ENCODE measurements around the gene NAV3.

The NAV3 gene

GRCh38 chr12:78119351-78119918 lies 288.7 kb downstream of the NAV3 start:
- DNase-seq (ENCODE audit: low read depth): no peak

DNA sequence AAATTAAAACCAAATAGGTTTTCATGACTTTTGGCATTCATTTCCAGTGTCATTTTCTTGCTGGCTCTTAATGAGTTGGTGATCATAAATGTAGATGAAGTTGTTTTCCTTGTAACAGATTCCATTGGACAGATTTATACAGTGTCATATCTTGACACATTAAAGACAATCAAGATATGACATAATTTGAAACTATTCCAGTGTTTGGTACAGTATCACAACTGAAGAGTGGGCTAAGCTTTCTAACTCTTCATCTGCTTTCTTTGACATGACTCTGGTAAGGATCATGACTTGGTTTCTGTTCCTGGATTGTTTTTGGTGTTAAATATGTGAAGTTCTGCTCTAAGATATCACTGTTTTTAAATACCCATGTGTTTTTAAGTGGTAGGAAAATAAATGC lies 289.6 kb downstream of the NAV3 start:
- no peak for DNase-seq (ENCODE audit: low read depth)

DNA sequence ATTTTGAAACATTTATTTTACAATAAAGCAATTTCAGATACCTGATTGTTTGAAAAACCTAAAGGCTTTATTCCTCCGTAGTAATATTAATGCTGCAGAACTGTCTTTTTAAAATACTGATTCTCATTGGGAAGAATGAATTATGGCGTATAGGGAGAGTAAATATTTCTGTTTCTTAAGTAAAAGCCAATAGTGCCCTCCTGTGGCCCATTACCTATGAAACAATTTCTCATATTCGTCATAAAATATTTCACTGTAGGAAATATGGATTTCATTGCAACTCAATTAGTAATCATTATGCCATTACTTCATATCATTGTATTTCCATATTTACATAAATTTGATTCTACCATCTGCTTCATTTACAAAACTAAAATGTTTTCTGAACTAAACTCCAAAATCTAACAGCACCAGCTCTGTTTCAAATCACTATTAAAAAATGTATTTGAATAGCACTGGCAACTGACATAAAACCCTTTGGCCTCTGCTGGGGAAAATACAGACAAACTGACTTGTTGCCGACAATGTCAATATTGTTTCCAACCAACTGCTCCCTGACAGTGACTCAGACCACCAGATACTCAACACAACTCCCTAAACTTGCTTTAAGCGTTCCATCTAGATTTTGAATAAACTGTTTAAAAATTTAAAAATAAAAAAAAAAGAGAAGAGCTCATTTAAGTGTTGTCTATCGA lies 290.3 kb downstream of the NAV3 start:
- peak; percentile 43 for DNase-seq (ENCODE audit: low read depth)

GRCh38 chr12:78121969-78122610 lies 291.4 kb downstream of the NAV3 start:
- DNase-seq (ENCODE audit: low read depth): peak; percentile 4

DNA sequence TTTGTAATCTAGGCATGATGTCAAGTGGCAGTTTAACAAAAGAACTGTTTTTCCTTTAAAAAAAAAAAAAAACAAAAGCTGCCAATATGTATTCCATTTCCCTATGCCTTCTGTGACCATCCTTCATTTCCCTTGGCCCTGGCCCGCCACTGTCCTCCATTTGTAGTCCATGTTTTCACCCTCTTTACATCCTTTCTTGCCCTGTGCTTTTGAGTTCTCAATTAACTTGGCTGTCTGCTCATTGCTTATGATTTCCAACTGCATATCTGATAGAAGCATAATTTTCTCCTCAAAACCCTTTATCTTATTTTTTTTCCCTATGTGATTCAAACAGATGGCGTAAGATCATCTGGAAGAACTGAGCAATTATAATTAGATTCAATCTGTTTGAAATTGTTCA lies 297.5 kb downstream of the NAV3 start:
- DNase-seq (ENCODE audit: low read depth): no peak

DNA sequence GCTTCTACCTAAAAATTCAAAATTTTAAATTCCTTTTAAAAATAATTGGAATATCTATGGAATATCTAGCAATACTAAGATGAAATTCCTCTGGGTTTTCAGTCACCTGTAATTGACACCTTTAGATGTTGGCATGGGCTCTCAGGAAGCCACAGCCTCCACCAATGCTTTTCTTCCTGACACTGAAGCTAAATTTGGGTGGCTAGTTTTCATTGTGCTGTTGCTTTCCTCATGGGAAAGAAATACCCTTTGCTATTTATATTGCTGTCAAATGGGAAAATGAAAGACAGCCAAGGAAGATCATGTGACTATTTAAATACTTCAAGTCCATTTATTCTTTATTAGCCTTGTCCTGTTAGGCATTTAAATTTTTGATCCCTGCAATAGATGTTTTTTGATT lies 313.0 kb downstream of the NAV3 start:
- DNase-seq (ENCODE audit: low read depth): no peak

DNA sequence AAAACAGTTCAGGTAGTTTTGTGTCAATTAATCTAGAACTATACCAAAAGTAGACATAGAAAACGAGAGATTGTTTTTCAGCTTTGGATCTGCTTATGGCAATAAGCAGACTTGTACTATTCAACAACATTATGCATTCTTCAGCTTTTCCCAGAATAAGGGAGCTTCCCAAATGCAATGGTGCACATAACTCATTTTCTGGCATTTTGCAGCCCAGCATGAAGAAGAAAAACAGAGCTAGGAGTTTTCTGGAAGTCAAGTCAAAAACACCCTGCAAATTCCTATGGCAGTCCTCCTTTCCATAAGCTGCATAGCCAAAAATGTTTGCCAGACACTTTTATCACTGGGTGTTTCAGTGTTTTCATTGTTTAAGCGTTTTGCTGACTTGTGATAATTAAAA lies 314.7 kb downstream of the NAV3 start:
- no peak for DNase-seq (ENCODE audit: low read depth)

DNA sequence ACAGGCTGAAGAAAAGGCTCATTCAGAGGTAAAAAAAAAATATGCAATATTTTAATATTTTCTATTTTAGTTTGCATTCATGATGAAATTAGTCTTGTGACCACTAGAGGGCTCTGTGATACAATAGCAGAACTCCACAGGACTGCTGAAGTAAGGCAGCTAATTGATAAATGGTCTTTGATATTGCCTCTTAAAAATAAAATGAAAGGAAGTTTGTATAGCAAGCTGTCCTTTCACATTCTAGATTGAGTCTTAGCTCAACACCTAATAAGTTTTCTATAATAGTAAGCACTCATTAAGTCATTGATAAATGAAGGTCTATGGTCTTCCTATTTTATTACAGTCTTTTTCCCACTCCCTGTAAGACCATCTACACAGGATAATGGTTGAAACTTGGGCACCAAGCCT lies 315.7 kb downstream of the NAV3 start:
- peak; percentile 71 for DNase-seq (ENCODE audit: low read depth)

GRCh38 chr12:78149459-78149858 lies 318.8 kb downstream of the NAV3 start:
- no peak for DNase-seq (ENCODE audit: low read depth)

GRCh38 chr12:78155546-78155945 lies 324.9 kb downstream of the NAV3 start:
- peak; percentile 34 for DNase-seq (ENCODE audit: low read depth)

GRCh38 chr12:78156751-78157150 lies 326.1 kb downstream of the NAV3 start:
- peak; percentile 15 for DNase-seq (ENCODE audit: low read depth)

DNA sequence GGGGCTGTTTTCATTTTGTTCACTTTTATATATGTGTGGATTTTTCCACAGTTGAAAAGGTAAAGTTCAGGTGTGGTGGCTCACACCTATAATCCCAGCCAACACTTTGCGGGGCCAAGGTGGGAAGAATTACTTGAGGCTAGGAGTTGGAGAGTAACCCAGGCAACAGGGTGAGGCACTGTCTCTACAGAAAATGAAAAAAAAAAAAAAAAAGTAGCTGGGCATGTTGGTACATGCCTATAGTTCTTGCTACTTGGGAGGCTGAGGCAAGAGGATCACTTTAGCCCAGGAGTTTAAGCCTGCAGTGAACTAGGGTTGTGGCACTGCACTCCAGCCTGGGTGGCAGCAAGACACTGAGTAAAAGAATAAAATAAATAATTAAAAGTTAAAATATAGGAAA lies 326.5 kb downstream of the NAV3 start:
- no peak for DNase-seq (ENCODE audit: low read depth)

- DNase-seq (ENCODE audit: low read depth): no peak
Observed at GRCh38 chr12:78164154-78164553, 333.5 kb downstream of the NAV3 start.

DNA sequence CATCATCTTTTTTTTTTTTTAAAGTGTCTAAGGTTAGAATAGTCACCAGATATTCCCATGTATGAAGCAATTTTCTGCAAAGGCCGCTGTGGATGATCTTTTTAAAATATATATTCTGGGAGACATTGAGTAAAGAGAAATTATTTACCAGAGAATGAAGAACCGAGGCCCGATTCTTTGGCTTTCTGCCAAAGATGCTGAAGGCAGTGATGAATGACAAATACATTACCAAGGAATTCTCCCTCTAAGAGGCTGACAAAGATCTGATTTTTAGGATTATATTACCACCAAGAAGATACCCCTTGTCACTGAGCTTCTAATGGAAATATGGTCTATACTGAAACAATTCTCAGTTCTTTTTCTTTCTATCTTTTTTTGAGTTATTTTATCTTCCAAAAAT lies 336.8 kb downstream of the NAV3 start:
- peak; percentile 27 for DNase-seq (ENCODE audit: low read depth)

GRCh38 chr12:78171061-78171460 lies 340.4 kb downstream of the NAV3 start:
- DNase-seq (ENCODE audit: low read depth): no peak

DNA sequence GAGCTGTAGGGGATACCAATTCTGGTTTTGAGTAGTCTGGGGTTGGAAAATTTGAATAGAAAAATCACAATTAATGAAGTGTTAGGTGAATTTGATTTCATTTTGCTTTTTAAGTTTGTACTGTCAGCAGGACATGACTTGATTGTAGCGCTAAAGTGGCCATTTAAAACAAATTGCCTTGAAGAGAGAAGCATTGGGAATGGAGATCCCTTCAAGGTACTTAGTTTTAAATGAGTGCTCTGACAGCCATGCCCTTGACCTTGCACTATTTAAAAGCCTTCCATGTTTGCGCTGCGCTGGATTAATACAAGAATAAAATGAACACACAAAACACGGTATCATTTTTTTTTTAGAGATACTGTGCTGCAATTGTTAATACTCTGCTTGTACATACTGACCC lies 345.9 kb downstream of the NAV3 start:
- DNase-seq (ENCODE audit: low read depth): no peak

DNA sequence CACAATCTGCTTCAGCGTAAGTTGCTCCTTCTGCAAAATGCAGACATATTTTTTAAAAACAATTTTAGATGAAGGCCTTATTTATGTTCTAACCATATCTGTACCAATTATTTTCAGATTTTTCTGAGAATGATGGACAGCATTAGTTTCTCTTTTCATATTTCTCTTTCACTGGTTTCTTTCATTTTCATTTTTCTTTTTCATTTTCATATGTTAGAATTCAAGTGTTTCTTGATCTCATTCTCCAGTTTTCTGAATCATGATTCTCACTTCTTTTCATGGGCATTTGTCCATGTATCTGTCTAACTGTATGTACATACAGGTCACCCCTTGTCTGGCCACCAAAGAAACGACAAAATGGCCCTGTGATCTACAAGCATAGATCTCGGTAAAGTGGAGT lies 346.6 kb downstream of the NAV3 start:
- DNase-seq (ENCODE audit: low read depth): no peak

GRCh38 chr12:78179346-78179745 lies 348.7 kb downstream of the NAV3 start:
- DNase-seq (ENCODE audit: low read depth): no peak

- DNase-seq (ENCODE audit: low read depth): peak; percentile 46
Observed at GRCh38 chr12:78181544-78182162, 351.0 kb downstream of the NAV3 start.

DNA sequence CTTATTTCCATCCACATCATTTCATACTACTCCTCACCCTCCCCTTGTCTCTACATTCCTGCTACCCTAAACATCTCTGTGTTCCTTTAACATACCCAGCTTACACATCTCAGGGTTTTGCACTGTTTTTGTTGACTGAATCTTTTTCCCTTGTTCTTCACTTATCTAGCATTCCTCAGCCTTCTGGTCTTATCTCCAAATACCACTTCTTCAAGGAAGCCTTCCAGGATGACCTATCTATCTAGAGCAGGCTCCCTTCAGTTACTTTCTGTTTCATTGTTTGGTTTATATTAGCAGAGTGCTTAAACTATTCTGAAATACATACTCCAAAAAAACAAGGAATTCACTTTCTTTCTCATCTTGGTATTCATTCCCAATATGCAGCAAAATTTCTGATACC lies 353.1 kb downstream of the NAV3 start:
- DNase-seq (ENCODE audit: low read depth): peak; percentile 15

DNA sequence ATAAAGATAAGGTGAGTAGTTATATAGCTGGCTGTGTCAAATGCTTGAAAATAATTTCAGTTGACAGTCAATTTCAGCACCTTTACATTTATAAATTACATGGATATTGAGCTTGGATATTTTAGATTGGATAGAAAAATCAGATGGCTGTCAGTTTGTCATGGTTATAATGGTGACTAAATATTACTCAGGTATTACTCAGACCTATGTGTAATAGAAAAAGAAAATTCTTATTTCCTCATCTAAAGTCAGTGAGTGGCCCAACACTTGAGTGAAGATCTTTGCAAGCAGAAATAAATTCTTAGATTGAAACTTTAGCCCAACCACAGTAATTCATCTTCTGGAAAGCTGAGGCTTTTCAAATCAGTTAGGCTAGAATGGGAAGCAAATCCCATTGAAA lies 354.4 kb downstream of the NAV3 start:
- DNase-seq (ENCODE audit: low read depth): peak; percentile 87

DNA sequence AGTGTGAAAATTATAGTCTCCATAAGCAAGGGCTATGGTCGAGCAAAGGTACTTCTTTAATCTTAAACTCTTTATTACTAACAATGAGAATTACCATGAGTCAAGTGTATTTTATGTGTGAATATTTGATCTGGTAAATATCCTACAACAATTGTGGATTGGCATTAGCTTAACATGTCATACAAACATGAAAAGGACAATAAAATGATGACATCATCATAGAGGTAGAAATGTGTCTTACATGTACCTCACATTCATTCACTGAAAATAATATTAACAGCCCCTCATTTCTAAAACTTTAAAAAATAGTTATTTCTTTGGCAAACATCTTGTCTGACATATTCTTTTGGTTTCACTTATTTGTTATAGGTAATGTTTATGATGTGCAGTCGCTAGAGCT lies 355.0 kb downstream of the NAV3 start:
- no peak for DNase-seq (ENCODE audit: low read depth)

GRCh38 chr12:78186670-78187069 lies 356.0 kb downstream of the NAV3 start:
- no peak for DNase-seq (ENCODE audit: low read depth)

Measured in ELR (cell line).